ENCODE measurements around the gene FBP2.

- no peak for TF ChIP-seq CTCF (IDR thresholded peaks at IDR 0.05)
- no peak for TF ChIP-seq POLR2A (IDR thresholded peaks at IDR 0.05)
Measured at GRCh38 chr9:94588681-94589080, 4.9 kb downstream of the FBP2 start.

Data from right lobe of liver (tissue), 4 donors.